ENCODE measurements around the gene RPS4Y1.

The RPS4Y1 gene

DNA sequence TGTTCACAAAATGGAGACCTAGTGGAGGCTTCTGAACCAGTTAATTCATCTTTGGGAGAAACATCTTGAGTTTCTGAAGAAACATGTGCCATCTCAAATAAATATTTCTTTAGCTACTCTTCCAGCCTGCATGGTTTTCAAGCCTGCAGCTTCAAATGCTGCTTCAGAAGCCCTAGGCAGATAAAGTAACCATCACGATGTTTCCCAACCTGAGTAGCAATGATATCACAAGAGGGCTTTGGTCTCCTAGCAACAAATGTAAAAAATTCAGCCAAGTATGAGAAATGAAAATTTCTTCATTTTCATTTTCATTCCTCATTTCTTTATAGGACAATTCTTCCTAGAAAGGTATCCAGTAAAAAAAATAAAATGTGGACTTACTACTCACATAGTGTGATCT lies 42.2 kb downstream of the RPS4Y1 start:
- no peaks in the 10 kb centered on the region for H3K9me3 ChIP-seq (ENCODE audit: control insufficient read depth, insufficient read depth, low read depth, low read length)
- H3K36me3 ChIP-seq (ENCODE audit: control insufficient read depth, insufficient read depth, low read length), result no peaks in the 10 kb centered on the region
- no peak overlapping the region for H3K4me3 ChIP-seq (ENCODE audit: low read depth, low read length)
- no peaks in the 10 kb centered on the region for H3K27me3 ChIP-seq (ENCODE audit: control insufficient read depth, insufficient read depth, low read length)
- H3K4me1 ChIP-seq (ENCODE audit: control insufficient read depth, insufficient read depth, low read length), result no peaks in the 10 kb centered on the region
- H3K27ac ChIP-seq (ENCODE audit: low read depth, low read length), result no peak overlapping the region
- H3K9ac ChIP-seq (ENCODE audit: low read length), result no peak overlapping the region

DNA sequence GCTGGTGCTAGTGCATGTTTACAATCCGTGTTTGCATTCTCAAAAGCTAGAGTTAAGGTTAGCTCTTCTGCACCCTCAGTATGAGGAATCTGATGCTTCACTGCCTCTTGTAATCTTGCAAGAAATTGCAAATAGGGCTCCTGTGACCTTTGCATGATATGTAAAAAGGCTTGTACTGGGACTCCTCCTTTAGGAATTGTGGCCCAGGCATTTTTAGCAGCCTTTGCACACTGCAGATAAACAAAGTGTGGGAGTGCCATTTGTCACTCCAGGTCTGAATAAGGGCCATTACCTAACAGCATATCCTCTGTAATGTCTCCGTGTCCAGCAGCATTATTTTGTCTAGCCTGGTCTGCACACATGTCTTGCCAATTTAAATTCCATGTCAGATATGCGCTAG lies 44.5 kb downstream of the RPS4Y1 start:
- Histone ChIP-seq H3K27ac (ENCODE audit: low read depth, low read length) (no peak overlapping the region), H3K4me3 (ENCODE audit: low read depth, low read length) (no peak overlapping the region), H3K36me3 (ENCODE audit: control insufficient read depth, insufficient read depth, low read length) (no peaks in the 10 kb centered on the region), H3K9ac (ENCODE audit: low read length) (no peak overlapping the region), H3K9me3 (ENCODE audit: control insufficient read depth, insufficient read depth, low read depth, low read length) (no peaks in the 10 kb centered on the region), H3K27me3 (ENCODE audit: control insufficient read depth, insufficient read depth, low read length) (no peaks in the 10 kb centered on the region), H3K4me1 (ENCODE audit: control insufficient read depth, insufficient read depth, low read length) (no peaks in the 10 kb centered on the region)

DNA sequence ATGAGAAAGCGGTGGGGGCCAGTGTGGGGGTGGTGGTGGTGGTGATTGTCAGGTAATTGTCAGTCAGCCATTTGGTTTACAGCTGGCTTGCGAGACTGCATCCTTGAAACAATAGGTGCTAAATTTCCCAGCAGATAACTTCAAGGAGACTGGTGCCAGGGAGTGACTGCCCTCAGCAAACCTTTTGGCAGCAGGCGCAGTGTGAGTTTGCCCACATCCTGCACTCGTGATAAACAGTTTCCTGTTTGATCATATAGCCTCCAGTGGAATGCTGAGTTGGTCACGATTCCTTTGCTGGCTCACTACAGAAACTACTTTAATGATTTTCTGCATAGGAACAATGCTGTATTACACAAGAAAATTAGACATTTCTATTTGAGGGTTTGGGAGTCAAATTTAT lies 46.0 kb downstream of the RPS4Y1 start:
- no peak overlapping the region for H3K4me3 ChIP-seq (ENCODE audit: low read depth, low read length)
- H3K27me3 ChIP-seq (ENCODE audit: control insufficient read depth, insufficient read depth, low read length), result no peaks in the 10 kb centered on the region
- no peak overlapping the region for H3K9ac ChIP-seq (ENCODE audit: low read length)
- no peaks in the 10 kb centered on the region for H3K36me3 ChIP-seq (ENCODE audit: control insufficient read depth, insufficient read depth, low read length)
- no peaks in the 10 kb centered on the region for H3K9me3 ChIP-seq (ENCODE audit: control insufficient read depth, insufficient read depth, low read depth, low read length)
- no peak overlapping the region for H3K27ac ChIP-seq (ENCODE audit: low read depth, low read length)
- H3K4me1 ChIP-seq (ENCODE audit: control insufficient read depth, insufficient read depth, low read length), result no peaks in the 10 kb centered on the region

DNA sequence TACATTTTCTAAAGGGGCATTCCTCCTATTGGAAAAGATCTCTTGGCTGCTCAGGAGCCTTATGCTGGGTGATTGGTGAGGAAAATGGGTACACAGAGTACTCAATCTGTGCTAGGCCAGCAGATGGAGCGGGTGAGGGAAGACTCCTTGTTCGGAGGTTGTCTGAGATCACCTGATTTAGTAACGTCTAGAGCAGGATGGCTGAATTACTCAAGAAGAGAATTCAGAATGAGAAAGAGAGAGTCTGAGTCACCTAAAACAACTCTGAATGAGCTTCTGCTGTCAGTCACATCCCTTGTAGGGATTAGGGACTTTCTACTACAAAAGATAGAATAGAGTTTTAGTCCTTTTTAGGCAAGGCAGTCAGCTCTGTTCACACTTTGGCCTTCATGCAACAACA lies 46.6 kb downstream of the RPS4Y1 start:
- no peaks in the 10 kb centered on the region for H3K27me3 ChIP-seq (ENCODE audit: control insufficient read depth, insufficient read depth, low read length)
- no peak overlapping the region for H3K9ac ChIP-seq (ENCODE audit: low read length)
- H3K9me3 ChIP-seq (ENCODE audit: control insufficient read depth, insufficient read depth, low read depth, low read length), result no peaks in the 10 kb centered on the region
- H3K27ac ChIP-seq (ENCODE audit: low read depth, low read length), result no peak overlapping the region
- no peaks in the 10 kb centered on the region for H3K4me1 ChIP-seq (ENCODE audit: control insufficient read depth, insufficient read depth, low read length)
- no peaks in the 10 kb centered on the region for H3K36me3 ChIP-seq (ENCODE audit: control insufficient read depth, insufficient read depth, low read length)
- no peak overlapping the region for H3K4me3 ChIP-seq (ENCODE audit: low read depth, low read length)

GRCh38 chrY:2893471-2893870 lies 52.1 kb downstream of the RPS4Y1 start:
- H3K9ac ChIP-seq (ENCODE audit: low read length), result no peak overlapping the region
- H3K4me3 ChIP-seq (ENCODE audit: low read depth, low read length), result no peak overlapping the region
- no peaks in the 10 kb centered on the region for H3K27me3 ChIP-seq (ENCODE audit: control insufficient read depth, insufficient read depth, low read length)
- H3K9me3 ChIP-seq (ENCODE audit: control insufficient read depth, insufficient read depth, low read depth, low read length), result no peaks in the 10 kb centered on the region
- no peak overlapping the region for H3K27ac ChIP-seq (ENCODE audit: low read depth, low read length)
- no peaks in the 10 kb centered on the region for H3K4me1 ChIP-seq (ENCODE audit: control insufficient read depth, insufficient read depth, low read length)
- no peaks in the 10 kb centered on the region for H3K36me3 ChIP-seq (ENCODE audit: control insufficient read depth, insufficient read depth, low read length)

DNA sequence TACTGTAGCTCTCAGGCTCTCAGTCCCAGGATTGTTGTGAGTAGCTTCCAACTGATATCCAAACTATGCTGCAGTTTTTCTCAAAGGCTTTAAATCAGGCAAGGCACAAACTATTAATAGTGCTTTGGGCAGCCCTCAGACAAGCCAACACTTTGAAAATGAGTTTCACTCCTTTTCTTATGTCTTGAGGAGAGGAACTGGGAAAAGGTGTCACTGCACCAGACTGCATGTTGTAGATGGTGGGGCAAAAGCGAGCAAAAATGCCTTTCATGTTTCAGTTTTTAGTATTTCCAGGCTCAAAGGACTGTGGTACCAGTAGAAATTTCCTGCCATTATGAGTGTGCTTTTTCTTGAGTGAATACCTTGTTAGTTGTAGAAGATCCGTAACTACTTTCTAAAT lies 54.6 kb downstream of the RPS4Y1 start:
- Histone ChIP-seq H3K4me1 (ENCODE audit: control insufficient read depth, insufficient read depth, low read length) (no peaks in the 10 kb centered on the region), H3K4me3 (ENCODE audit: low read depth, low read length) (no peak overlapping the region), H3K9ac (ENCODE audit: low read length) (no peak overlapping the region), H3K9me3 (ENCODE audit: control insufficient read depth, insufficient read depth, low read depth, low read length) (no peaks in the 10 kb centered on the region), H3K36me3 (ENCODE audit: control insufficient read depth, insufficient read depth, low read length) (no peaks in the 10 kb centered on the region), H3K27me3 (ENCODE audit: control insufficient read depth, insufficient read depth, low read length) (no peaks in the 10 kb centered on the region), H3K27ac (ENCODE audit: low read depth, low read length) (no peak overlapping the region)

- Histone ChIP-seq H3K27ac (ENCODE audit: low read depth, low read length) (no peak overlapping the region), H3K36me3 (ENCODE audit: control insufficient read depth, insufficient read depth, low read length) (no peaks in the 10 kb centered on the region)
Observed at GRCh38 chrY:2907356-2907755, 66.0 kb downstream of the RPS4Y1 start.

GRCh38 chrY:2913066-2913815 lies 71.8 kb downstream of the RPS4Y1 start:
- Histone ChIP-seq H3K27ac (ENCODE audit: low read depth, low read length) (no peak overlapping the region), H3K36me3 (ENCODE audit: control insufficient read depth, insufficient read depth, low read length) (no peaks in the 10 kb centered on the region), H3K4me3 (ENCODE audit: low read depth, low read length) (no peak overlapping the region), H3K9me3 (ENCODE audit: control insufficient read depth, insufficient read depth, low read depth, low read length) (no peaks in the 10 kb centered on the region), H3K9ac (ENCODE audit: low read length) (no peak overlapping the region), H3K4me1 (ENCODE audit: control insufficient read depth, insufficient read depth, low read length) (no peaks in the 10 kb centered on the region), H3K27me3 (ENCODE audit: control insufficient read depth, insufficient read depth, low read length) (no peaks in the 10 kb centered on the region)

More at GRCh38 chrY:2907356-2907755, 66.0 kb downstream of the RPS4Y1 start:
- Histone ChIP-seq H3K4me1 (ENCODE audit: control insufficient read depth, insufficient read depth, low read length) (no peaks in the 10 kb centered on the region), H3K27me3 (ENCODE audit: control insufficient read depth, insufficient read depth, low read length) (no peaks in the 10 kb centered on the region), H3K9me3 (ENCODE audit: control insufficient read depth, insufficient read depth, low read depth, low read length) (no peaks in the 10 kb centered on the region), H3K9ac (ENCODE audit: low read length) (no peak overlapping the region), H3K4me3 (ENCODE audit: low read depth, low read length) (no peak overlapping the region)

All from HUES6 (cell line).